Progenitor cell of endocrine pancreas (in vitro differentiated cells): Measurements from ENCODE around the gene GTPBP6. TPM values are rescaled to one million over a fixed set of nuclear protein-coding genes. Genes with fewer than 3 reads are reported as not detected.

Experiments used
- DNase-seq: peaks from one replicate; pipeline ENCODE4 v3.0.0; 2021; ENCODE audit warnings: low spot score; ENCODE audit not compliant: unreplicated experiment
- H3K27ac Mint-ChIP-seq: 2 replicates; pipeline ENCODE4 v1.8.0; 2021; ENCODE audit warnings: mild to moderate bottlenecking, moderate library complexity, mixed read lengths
- H3K27me3 Mint-ChIP-seq: 2 replicates; pipeline ENCODE4 v1.8.0; 2021; ENCODE audit warnings: mixed read lengths
- H3K36me3 Mint-ChIP-seq: 2 replicates; pipeline ENCODE4 v1.8.0; 2022; ENCODE audit warnings: mixed read lengths; ENCODE audit not compliant: insufficient read depth
- H3K4me1 Mint-ChIP-seq: 2 replicates; pipeline ENCODE4 v1.8.0; 2021; ENCODE audit warnings: low read depth, mixed read lengths
- H3K4me3 Mint-ChIP-seq: 2 replicates; pipeline ENCODE4 v1.8.0; 2021; ENCODE audit warnings: low read depth, mild to moderate bottlenecking, moderate library complexity, mixed read lengths
- H3K9me3 Mint-ChIP-seq: 2 replicates; pipeline ENCODE4 v1.8.0; 2021; ENCODE audit warnings: low read depth, mixed read lengths
- total RNA-seq: library from RNA; stranded (reverse); gene quantifications from 2 replicates; pipeline ENCODE4 v1.2.1, GENCODE V29; 2021
- TF ChIP-seq, protein P1 (sequence below): fragments of 200-600 bp; sonication (generic); IDR thresholded peaks from one replicate; pipeline ENCODE4 v1.5.0; 2021; ENCODE audit warnings: antibody characterized with exemption, mild to moderate bottlenecking; ENCODE audit not compliant: unreplicated experiment

GTPBP6 gene
- total RNA-seq, 1 donor from 2014 or later = 72.7 TPM

- TF ChIP-seq, protein P1, sequence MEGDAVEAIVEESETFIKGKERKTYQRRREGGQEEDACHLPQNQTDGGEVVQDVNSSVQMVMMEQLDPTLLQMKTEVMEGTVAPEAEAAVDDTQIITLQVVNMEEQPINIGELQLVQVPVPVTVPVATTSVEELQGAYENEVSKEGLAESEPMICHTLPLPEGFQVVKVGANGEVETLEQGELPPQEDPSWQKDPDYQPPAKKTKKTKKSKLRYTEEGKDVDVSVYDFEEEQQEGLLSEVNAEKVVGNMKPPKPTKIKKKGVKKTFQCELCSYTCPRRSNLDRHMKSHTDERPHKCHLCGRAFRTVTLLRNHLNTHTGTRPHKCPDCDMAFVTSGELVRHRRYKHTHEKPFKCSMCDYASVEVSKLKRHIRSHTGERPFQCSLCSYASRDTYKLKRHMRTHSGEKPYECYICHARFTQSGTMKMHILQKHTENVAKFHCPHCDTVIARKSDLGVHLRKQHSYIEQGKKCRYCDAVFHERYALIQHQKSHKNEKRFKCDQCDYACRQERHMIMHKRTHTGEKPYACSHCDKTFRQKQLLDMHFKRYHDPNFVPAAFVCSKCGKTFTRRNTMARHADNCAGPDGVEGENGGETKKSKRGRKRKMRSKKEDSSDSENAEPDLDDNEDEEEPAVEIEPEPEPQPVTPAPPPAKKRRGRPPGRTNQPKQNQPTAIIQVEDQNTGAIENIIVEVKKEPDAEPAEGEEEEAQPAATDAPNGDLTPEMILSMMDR = no peak
- H3K27me3 Mint-ChIP-seq = no peaks in the 10 kb centered on the region
- DNase-seq = no peak
- no peak overlapping the region for H3K27ac Mint-ChIP-seq
- no peaks in the 10 kb centered on the region for H3K4me1 Mint-ChIP-seq
- H3K4me3 Mint-ChIP-seq = no peak overlapping the region
- H3K36me3 Mint-ChIP-seq = peaks cover 33% of the 10 kb centered on the region
- peaks cover 7% of the 10 kb centered on the region for H3K9me3 Mint-ChIP-seq
Measured at GRCh38 chrX:333611-334311, 15.2 kb upstream of the GTPBP6 start.

DNA sequence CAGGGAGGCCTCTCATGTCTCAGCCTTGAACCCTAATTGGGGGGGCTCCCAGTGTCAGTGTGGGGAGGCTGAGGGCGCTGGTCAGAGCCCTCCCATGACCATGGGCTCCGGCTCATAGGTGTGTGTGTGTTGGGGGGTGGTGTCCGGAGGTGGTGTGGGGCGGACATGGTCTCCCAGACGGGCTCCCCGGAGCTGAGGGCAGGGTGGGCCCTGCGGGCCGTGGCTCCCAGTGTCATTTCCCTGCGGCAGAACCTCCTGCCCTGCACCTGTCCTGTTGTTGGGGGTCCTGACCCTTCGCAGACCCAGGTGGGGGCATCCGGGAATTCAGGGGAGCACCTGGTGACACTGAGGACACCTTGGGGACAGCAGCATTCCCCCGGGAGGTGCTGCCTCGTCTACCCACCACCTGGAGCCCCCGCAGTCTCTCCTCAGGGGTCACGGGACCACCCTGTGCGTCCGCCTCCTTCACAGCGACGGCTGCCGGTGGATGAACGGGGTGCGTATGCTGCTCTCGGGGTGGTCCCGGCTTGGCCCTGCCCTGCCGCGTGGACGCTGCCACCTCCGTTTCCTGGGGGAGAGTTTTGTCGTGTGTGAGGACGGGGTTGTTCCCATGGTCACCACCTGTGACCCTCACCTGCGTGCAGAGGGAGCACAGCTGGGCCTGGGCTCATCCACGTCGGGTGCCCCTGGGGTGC, 14.5 kb upstream of the GTPBP6 start:
- Mint-ChIP-seq H3K36me3 (peaks cover 28% of the 10 kb centered on the region), H3K4me1 (no peaks in the 10 kb centered on the region)
- TF ChIP-seq, protein P1 = no peak

GRCh38 chrX:332496-332860, 13.9 kb upstream of the GTPBP6 start:
- TF ChIP-seq, protein P1 = no peak
- no peak overlapping the region for H3K4me3 Mint-ChIP-seq
- peaks cover 22% of the 10 kb centered on the region for H3K36me3 Mint-ChIP-seq
- no peak overlapping the region for H3K27ac Mint-ChIP-seq
- no peaks in the 10 kb centered on the region for H3K4me1 Mint-ChIP-seq
- H3K27me3 Mint-ChIP-seq = no peaks in the 10 kb centered on the region
- DNase-seq = no peak
- H3K9me3 Mint-ChIP-seq = peaks cover 7% of the 10 kb centered on the region

More for the DNA sequence above, 14.5 kb upstream of the GTPBP6 start:
- no peak for DNase-seq
- Mint-ChIP-seq H3K27me3 (no peaks in the 10 kb centered on the region), H3K4me3 (no peak overlapping the region), H3K9me3 (peaks cover 7% of the 10 kb centered on the region), H3K27ac (no peak overlapping the region)

GRCh38 chrX:331825-332495, 13.4 kb upstream of the GTPBP6 start:
- TF ChIP-seq, protein P1 = no peak
- Mint-ChIP-seq H3K27me3 (no peaks in the 10 kb centered on the region), H3K4me3 (no peak overlapping the region), H3K4me1 (no peaks in the 10 kb centered on the region), H3K27ac (no peak overlapping the region), H3K9me3 (peaks cover 7% of the 10 kb centered on the region), H3K36me3 (peaks cover 17% of the 10 kb centered on the region)
- no peak for DNase-seq

DNA sequence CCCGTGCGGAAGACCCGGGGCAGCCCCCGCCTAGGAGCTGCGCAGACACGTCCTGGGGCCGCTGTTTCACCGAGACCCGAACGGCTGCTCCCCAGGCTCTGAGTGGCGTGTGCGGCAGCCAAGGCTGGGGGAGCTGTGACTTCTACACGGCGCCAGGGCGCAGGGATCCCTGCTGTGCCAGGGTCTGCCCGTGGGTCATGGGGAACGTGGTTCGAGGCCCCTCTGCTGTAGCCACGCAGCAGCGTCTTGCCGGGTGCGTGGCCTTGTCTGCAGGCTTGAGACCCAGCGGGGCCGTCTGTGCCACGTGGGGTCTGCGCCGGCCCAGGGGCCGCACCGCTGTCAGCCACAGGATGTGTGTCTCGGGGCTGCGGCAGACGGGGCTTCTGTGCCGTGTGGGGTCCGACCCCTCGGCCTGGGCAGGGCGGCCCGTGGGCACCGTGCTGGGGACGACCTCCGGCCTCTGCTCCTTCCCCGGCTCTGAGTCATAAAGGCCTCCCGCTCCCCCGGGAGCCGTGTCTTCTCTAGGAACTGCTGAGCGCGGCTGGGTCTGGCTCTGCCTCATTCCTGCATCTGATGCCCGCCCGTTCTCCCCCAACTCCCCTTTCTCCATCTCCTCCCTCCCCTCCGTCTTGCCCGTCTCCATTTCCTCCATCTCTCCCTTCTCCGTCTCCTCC, 12.7 kb upstream of the GTPBP6 start:
- H3K4me1 Mint-ChIP-seq = no peaks in the 10 kb centered on the region
- peaks cover 11% of the 10 kb centered on the region for H3K36me3 Mint-ChIP-seq
- H3K9me3 Mint-ChIP-seq = peaks cover 1% of the 10 kb centered on the region
- no peak for DNase-seq
- H3K4me3 Mint-ChIP-seq = no peak overlapping the region
- TF ChIP-seq, protein P1 = no peak
- no peak overlapping the region for H3K27ac Mint-ChIP-seq
- H3K27me3 Mint-ChIP-seq = no peaks in the 10 kb centered on the region
